ENCODE data around the gene ME2. TPM values are rescaled to one million over a fixed set of nuclear protein-coding genes. Genes with fewer than 3 reads are reported as not detected.
"Not testable (repeated sequence)": the region's sequence is repeated elsewhere in the genome, so short reads cannot be mapped to it uniquely, and the experiment has no call there.

ME2 gene
- total and polyA plus RNA-seq, 7 donors = 40.2 to 75.1 (median 60.1) TPM

GRCh38 chr18:50992351-50992762, 113.4 kb downstream of the ME2 start:
- TF ChIP-seq EP300 (IDR thresholded peaks at IDR 0.05) (no peak), POLR2AphosphoS5 (IDR thresholded peaks at IDR 0.05) (no peak), CTCF (IDR thresholded peaks at IDR 0.05) (no peak), POLR2A (IDR thresholded peaks at IDR 0.05) (no peak)
- no peak for DNase-seq
- WGBS, 2 donors = 86 to 93% methylated on average over 3 of the region's 3 CpGs
- peaks cover 0 to 7% (median 0%) of the 10 kb centered on the region in 4 donors for H3K36me3 ChIP-seq
- no peaks in the 10 kb centered on the region for H3K27me3 ChIP-seq
- no peaks in the 10 kb centered on the region for H3K9me3 ChIP-seq
- H3K4me3 ChIP-seq = no peak overlapping the region
- peaks cover 0 to 3% (median 0%) of the 10 kb centered on the region in 4 donors for H3K4me1 ChIP-seq
- intact Hi-C loops (cut with DNase I) = no loop called here
- no peak overlapping the region for H3K27ac ChIP-seq

GRCh38 chr18:50994031-50994430, 115.1 kb downstream of the ME2 start:
- Histone ChIP-seq H3K36me3 (no peaks in the 10 kb centered on the region), H3K27me3 (no peaks in the 10 kb centered on the region), H3K9me3 (no peaks in the 10 kb centered on the region), H3K4me1 (no peaks in the 10 kb centered on the region), H3K27ac (no peak overlapping the region), H3K4me3 (no peak overlapping the region)
- intact Hi-C loops (cut with DNase I) = no loop called here
- no peak for DNase-seq
- 89 to 90% methylated on average over 2 of the region's 2 CpGs for WGBS, 2 donors
- TF ChIP-seq EP300 (IDR thresholded peaks at IDR 0.05) (no peak), CTCF (IDR thresholded peaks at IDR 0.05) (no peak), POLR2A (IDR thresholded peaks at IDR 0.05) (no peak), POLR2AphosphoS5 (IDR thresholded peaks at IDR 0.05) (no peak)

GRCh38 chr18:51003174-51003573, 124.3 kb downstream of the ME2 start:
- H3K27me3 ChIP-seq; H3K9me3 ChIP-seq; H3K4me3 ChIP-seq; H3K27ac ChIP-seq; intact Hi-C loops (cut with DNase I); DNase-seq; H3K36me3 ChIP-seq; H3K4me1 ChIP-seq: not testable (repeated sequence)
- WGBS, 2 donors = 94 to 96% methylated on average over 2 of the region's 2 CpGs

Small RNAs within 50 kb of the gene (small RNA-seq; reads per million reads assigned to genes)
- gene RF00019 = 0 reads per million in 3 donors

Other genes starting within 250 kb of the ME2 start
- 1 to 10 TPM in 1 of 4 donors, under 1 TPM in 3; under 0.01 to 2.5 (median 0.45) TPM for gene MRO, start 59.1 kb upstream of the ME2 start, total RNA-seq
- gene MRO, start 59.1 kb upstream of the ME2 start, polyA plus RNA-seq = under 1 TPM in 2 of 3 donors, not detected in 1; 0.12 to 0.46 TPM
- 1 to 10 TPM; 3.9 to 5.8 (median 5.5) TPM for gene ELAC1, start 88.9 kb downstream of the ME2 start, total RNA-seq
- gene ELAC1, start 88.9 kb downstream of the ME2 start, polyA plus RNA-seq = 1 to 10 TPM; 5.4 to 8.1 (median 5.4) TPM
- 100 to 1,000 TPM; 106 to 143 (median 122) TPM for gene SMAD4, start 151.1 kb downstream of the ME2 start, total RNA-seq
- 10 to 100 TPM; 16.4 to 25.5 (median 19.8) TPM for gene SMAD4, start 151.1 kb downstream of the ME2 start, polyA plus RNA-seq